GM19193 (cell line): ENCODE measurements around the gene AKNA.

ENCODE experiments used
- POLR2A ChIP-seq: IDR thresholded peaks from 4 replicates; pipeline ENCODE4 v1.6.1; 2011; ENCODE audit not compliant: insufficient read depth, insufficient read length; ENCODE audit errors: extremely low read depth

AKNA gene

GRCh38 chr9:114356792-114357191, 31.0 kb downstream of the AKNA start:
- TF ChIP-seq POLR2A = no peak

GRCh38 chr9:114355821-114356220, 32.0 kb downstream of the AKNA start:
- no peak for TF ChIP-seq POLR2A

DNA sequence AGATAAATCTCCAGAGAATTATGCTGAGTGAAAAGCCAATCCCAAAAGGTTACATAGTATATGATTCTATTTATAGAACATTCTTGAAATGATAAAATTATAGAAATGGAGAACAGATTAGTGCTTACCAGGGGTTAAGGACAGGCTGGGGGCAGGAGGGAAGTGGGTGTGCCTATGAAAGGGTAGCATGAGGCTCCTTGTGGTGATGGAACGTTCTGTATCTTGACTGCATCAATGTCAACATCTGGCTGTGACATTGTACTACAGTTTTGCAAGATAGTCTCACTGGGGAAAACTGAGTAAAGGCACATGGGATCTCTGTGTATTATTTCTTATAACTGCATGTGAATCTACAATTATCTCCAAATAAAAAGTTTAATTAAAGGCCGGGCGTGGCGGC, 35.9 kb downstream of the AKNA start:
- no peak for TF ChIP-seq POLR2A

DNA sequence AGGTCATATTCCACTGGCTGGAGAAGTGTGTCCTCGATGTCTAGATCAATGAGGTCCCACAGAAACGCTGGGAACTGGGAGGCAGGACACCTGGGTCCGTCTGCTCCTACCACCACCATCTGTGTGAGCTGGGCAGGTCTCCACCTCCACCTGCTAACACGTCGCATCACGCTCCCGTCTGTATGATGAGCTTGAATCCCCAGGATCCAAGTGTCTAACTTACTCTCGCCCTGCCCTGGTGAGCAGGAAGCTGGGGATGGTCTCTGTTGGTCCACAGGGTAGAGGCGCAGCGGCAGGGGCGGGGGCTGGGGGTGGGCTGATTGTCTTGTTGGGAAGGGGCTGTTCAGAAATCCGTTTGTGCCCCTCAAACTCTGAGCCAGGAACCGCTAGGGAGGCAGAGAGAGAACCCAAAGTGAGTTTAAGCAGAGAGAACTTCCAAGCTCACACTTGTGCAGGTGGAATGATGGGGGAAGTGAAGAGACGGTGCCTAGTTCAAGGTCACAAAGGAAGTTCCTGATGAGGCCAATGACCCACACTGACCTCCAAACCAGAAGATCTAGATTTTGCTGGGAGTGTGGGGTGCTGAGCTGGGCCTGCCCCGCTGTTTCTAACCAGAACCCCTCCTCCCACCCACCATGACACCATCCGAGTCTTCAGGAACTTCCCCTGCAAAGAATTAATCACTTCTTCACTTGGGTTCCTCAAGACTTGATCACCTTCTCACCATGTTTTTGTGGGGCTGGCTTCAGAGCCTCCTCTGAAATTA, 37.0 kb downstream of the AKNA start:
- TF ChIP-seq POLR2A = no peak

DNA sequence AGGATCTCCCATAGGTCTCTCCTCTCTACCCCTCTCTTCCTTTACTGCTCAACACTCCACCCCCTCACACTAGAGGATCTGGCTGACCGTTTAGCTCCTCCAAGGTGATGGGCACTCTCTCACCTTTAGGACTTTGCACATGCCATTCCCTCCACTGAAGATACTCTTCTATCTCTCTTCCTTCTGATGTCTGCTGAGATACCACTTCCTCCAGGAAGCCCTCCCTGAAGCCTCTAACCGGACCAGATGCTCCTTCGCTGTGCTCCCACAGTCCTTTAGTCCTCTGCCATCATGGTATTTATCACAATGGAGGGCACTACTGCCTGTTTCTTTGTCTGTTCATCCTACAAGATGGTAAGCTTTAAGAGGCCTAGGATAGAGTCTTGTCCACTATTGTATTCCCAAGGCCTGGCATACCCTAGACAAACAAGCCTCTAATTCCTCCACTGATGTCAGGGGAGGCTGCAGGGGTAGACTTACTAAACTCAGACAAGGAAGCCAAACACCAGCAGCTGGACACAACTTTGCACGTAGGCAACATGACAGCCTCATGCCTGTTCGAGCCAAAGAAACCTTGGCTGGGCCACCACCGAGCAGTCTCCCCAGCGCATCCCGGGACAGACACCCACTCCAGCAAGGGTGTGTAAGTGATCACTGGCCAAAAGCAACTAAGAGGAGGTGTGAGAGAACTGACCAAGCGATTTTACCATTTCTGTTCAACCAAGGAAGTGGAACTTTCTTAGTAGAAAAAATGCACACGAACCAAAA, 37.9 kb downstream of the AKNA start:
- no peak for TF ChIP-seq POLR2A

GRCh38 chr9:114348906-114349482, 38.8 kb downstream of the AKNA start:
- peak; percentile 19 for TF ChIP-seq POLR2A

- no peak for TF ChIP-seq POLR2A
These were observed 39.4 kb downstream of the AKNA start for GRCh38 chr9:114348261-114348905.

- no peak for TF ChIP-seq POLR2A
These were observed 40.1 kb downstream of the AKNA start for GRCh38 chr9:114347675-114348074.

DNA sequence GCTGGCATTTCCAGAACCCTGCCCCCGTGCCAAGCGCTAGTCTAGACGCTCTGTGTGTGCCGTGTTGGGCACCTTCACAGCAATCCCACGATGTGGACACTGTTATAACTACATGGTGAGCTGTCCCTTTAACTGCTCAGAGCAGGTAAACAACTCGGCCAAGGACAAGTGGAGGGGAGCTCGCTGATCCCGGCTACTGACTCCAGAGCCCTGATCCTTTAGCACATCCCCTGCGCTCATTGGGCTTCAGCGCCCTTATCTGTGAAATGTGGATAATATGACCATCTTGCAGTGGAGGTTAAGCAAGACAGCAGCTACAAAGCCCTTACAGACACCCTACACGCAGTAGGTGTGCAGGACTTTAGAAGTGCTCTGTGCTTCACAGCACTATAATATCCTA, 41.6 kb downstream of the AKNA start:
- no peak for TF ChIP-seq POLR2A

DNA sequence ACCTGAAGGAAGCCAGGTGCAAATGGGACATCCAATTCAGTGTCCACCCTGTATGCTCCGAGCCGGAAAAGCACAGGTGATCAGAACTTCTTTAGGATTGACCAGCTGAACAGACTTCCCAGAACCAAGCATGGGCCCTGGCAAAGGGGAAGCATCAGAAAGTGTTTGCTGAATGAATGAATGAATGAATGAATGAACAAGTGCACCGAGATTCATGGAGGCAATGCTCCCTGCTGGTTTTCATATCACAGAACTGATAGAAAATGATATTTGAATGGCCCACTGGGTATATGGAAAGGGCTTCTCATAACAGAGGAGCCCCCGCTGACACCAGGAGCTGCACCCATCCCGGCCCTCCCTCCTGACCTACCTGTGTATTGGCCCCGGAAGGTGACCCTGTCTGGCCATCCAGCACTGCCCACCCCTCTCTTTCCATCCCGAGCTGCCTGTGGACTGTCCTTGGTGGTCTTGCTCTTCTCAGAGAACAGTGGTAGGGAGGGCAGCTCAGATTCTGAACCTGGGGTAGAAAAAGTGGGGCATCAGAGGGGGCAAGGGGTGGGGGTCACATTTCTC, 42.2 kb downstream of the AKNA start:
- no peak for TF ChIP-seq POLR2A

DNA sequence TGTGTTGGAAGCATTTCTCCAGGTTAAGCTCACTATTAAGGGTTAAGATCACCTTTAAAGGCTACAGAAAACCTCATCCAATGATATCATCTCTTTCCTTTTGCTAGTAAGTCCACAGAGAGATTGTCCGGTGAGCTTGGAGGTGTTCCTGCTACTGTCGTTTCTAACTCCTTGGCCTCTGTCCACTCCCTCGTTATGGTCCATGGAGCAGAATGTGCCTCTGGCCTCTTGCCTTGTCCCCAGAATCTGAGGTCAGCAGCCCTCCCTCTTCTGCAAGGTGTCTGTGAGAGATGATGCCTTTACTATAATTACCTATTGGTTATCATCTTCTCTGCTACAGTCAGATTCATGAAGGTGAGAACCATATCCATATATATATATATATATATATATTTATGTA, 43.1 kb downstream of the AKNA start:
- TF ChIP-seq POLR2A = no peak

DNA sequence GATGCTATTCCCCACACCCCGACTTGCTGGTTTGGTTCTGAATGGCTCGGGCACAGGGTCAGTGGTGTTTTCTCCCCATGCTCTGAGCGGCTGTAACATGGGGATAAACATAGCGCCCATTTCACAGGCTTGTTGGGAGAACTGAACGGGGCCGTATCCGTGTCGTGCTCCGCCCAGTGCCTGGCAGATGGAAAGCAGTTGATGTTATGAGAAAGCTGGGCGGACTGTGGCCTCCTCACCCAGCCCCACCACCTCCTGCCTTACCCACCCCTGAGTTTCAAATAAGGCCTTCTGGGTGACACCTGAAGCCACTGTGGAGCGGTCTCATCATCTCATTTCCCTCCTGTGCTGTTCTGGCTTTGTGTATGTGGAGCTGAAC, 43.6 kb downstream of the AKNA start:
- TF ChIP-seq POLR2A = no peak

- TF ChIP-seq POLR2A = no peak
These were observed 44.2 kb downstream of the AKNA start for GRCh38 chr9:114343471-114344187.

- TF ChIP-seq POLR2A = no peak
These were observed 44.9 kb downstream of the AKNA start for GRCh38 chr9:114342755-114343440.
